ENCODE measurements around the gene PPP1R9B.

DNA sequence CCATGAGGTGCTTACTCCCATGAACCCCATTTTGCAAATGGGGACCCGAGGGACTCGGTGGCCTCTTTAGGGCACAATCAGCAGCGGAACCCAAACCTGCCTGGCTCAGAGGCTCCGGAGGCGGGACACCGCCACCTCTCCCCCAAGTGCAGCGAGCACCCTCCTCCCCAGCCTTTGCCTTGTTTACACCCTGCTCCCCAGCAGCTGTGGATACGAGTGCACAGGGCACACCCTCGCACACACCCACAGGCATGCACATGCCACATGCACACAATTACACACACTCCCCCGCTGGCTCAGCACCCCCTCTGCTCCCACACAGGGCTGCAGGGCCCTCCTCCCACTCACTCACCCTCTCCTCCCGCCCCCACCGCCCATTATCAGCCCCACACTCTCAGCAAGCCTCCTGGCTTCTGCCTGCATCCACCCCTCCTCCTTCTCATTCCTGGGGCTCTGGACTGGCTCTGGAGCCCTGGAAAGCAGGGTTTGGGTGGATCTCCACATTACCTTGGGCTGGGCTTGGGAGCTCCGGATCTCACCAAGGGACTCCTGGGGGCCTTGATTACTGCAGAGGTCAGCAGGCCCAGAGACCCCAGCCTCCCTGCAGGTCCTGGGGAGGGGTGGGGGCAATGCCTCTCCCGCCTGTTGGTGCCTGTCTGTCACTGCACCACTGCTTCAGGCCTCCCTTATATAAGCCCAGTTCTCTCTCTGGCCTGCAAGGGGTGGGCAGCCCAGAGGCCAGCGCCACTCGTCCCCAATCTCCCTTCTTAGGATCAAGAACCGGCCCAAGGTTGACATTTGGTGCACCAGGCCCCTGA is 48.9 kb downstream of the PPP1R9B start:
- TF ChIP-seq, protein P1, sequence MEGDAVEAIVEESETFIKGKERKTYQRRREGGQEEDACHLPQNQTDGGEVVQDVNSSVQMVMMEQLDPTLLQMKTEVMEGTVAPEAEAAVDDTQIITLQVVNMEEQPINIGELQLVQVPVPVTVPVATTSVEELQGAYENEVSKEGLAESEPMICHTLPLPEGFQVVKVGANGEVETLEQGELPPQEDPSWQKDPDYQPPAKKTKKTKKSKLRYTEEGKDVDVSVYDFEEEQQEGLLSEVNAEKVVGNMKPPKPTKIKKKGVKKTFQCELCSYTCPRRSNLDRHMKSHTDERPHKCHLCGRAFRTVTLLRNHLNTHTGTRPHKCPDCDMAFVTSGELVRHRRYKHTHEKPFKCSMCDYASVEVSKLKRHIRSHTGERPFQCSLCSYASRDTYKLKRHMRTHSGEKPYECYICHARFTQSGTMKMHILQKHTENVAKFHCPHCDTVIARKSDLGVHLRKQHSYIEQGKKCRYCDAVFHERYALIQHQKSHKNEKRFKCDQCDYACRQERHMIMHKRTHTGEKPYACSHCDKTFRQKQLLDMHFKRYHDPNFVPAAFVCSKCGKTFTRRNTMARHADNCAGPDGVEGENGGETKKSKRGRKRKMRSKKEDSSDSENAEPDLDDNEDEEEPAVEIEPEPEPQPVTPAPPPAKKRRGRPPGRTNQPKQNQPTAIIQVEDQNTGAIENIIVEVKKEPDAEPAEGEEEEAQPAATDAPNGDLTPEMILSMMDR (IDR thresholded peaks at IDR 0.05), result no peak
- TF ChIP-seq POLR2A (IDR thresholded peaks at IDR 0.05), result no peak
